Activated CD4-positive, alpha-beta T cell treated with anti-CD3 and anti-CD28 coated beads for 4 hours (primary cell): ENCODE data around the gene TUBB2A.

Source experiments
- DNase-seq, 2 donors: peaks; one replicate each; pipeline ENCODE4 v3.0.0-alpha.2; 2020

The TUBB2A gene

GRCh38 chr6:3118353-3119039 lies 38.8 kb downstream of the TUBB2A start, which contains the start of gene BPHL:
BPHL (plus strand) TSS chr6:3118711; CDS start chr6:3118741, 30 bp downstream.
- DNase-seq = peak; percentile 100

GRCh38 chr6:3117912-3118352 lies 39.4 kb downstream of the TUBB2A start:
- no peak for DNase-seq

- DNase-seq = no peak
Measured at GRCh38 chr6:3114377-3114776, 43.0 kb downstream of the TUBB2A start.

GRCh38 chr6:3109761-3110160 lies 47.6 kb downstream of the TUBB2A start:
- DNase-seq = no peak

- DNase-seq = no peak
Measured at GRCh38 chr6:3108746-3109414, 48.5 kb downstream of the TUBB2A start.
